GM19099 (cell line): ENCODE data around the gene PRPF18.

Source experiments
- POLR2A ChIP-seq: IDR thresholded peaks from 3 replicates; pipeline ENCODE4 v1.6.1; 2011; ENCODE audit warnings: low read depth; ENCODE audit not compliant: insufficient read length; ENCODE audit errors: extremely low read depth

Gene PRPF18

DNA sequence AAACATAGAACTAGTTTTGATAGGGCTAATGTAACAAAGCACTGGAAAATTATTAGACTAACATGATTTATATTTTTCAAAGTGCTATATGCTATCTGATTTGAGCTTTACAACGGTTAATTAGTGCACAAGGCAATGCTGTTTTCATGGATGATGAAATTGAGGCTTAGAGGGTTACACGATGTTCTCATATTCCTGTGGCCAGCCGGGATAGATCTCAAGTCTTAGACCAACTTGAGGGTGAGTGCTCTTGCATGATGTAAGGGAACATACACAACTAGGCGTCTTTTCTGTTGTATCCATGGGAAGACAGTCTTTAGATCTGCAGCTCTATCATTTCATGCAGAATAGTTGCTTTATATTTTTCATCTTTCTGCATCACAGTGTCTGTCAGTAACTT lies 4.1 kb downstream of the PRPF18 start:
- TF ChIP-seq POLR2A: no peak

DNA sequence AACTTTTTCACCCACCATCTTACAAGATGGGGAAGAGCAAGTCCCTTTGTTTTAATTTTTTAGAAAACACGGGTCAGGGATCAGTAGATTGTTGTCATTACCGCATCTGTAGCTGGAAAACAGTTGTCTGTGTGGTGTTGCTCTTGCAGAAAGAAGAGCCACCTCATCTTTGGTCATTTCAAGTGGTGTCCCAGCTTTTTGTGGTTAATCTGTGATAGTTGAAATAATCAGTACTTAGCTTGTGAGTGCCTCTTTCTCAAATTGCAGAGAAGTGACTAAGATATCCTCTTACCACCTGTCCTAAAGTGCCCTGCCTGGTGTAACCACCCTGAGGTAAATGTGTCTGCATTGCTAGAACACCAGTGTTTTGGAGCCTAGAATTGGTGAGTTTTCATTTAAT lies 5.5 kb downstream of the PRPF18 start:
- no peak for TF ChIP-seq POLR2A

DNA sequence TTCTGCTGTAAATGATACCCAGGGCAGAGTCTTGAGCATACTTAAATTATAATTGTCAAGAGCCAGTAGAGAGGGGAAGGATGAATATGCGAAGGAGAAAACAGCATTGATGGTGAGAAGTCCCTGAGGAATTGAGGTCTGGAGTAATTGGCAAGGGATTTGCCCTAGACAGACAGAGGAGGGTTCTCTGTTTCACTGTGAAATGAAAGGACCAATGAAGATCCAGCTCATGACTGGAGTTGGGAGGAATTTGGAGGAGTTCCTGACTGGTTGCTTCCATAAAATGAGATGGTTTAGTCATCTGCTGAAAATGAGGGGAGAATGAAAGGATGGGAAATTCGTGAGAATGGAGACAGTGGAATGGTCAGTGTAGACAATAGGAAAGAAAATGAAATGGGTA lies 6.8 kb downstream of the PRPF18 start:
- no peak for TF ChIP-seq POLR2A

GRCh38 chr10:13594641-13595040 lies 7.9 kb downstream of the PRPF18 start:
- TF ChIP-seq POLR2A: no peak

DNA sequence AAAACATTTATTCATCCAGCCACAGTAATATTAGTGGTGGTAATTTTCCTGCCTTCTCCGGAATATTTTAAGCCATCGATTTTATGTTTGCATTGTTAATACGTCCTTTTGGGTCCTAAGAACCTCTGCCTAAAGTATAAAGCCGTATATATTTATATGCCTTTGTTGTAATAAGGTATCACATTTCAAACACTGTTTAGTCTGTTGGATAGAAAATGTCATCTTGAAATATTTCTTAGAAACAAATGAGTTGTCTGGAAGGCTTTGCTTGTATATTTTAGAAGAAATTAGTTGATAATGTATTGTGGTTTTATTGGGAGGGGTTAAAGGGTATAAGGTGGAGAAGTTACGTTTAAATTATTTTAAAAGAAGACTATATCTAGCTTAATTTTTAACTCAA lies 11.1 kb downstream of the PRPF18 start:
- no peak for TF ChIP-seq POLR2A

DNA sequence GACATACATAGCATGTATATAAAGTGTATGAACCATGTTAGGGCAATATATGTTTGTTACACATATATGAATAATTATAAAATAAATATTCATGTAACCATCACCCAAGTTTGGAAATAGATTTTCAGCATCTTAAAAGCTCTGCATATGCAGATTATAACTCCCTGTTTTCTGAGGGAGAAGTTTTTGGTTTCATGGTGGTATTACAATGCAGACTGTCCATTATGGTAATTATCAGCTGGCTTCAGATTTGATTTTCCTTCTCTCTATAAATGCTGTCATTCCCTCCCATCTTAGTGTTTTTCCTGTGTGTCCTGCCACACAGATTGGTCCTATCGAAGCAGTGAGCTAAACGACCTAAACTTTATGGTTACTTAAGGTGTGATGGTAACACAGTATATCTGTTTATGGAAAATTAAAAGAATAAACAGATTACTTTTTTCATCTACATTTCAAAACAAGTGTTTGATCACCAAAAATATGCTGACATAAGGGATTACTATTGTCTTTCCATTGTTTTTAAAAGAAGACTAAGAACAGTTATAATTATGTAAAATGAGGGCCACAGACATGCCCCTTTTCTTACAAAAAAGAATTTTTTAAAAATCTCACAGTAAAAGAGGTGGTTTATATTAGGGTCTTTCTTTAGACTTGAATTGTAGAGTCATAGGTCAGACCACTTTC lies 17.7 kb downstream of the PRPF18 start:
- TF ChIP-seq POLR2A: no peak

DNA sequence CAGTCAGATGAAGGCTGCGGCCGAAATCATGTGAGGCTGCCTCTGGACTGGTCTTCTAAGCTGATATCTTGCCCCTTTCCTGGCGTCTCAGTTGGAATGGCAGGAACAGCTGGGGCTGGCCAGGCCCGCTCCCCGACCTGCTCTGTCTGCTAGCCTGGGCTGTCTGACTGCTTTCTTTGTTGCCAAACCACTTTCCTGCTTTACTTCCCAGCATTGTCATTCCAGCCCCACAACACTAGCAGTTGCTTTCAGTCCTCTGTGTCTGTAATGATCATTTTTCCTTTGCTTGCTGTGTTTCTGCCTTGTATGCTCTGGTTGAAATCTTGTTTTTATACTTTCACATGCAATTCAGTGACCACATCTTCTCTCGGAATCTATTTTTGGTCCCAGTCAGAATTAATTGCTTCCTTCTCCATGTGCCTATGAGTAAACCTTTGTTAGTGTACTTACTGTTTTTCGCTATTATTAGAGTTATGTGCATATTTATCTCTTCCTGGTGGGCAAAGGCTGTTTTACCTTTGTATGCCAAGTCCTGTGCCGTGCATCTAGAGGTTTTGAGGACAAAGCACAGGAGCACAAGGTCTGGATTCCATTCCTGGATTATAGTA lies 21.6 kb downstream of the PRPF18 start:
- TF ChIP-seq POLR2A: no peak

GRCh38 chr10:13612654-13613373 lies 26.0 kb downstream of the PRPF18 start:
- no peak for TF ChIP-seq POLR2A

DNA sequence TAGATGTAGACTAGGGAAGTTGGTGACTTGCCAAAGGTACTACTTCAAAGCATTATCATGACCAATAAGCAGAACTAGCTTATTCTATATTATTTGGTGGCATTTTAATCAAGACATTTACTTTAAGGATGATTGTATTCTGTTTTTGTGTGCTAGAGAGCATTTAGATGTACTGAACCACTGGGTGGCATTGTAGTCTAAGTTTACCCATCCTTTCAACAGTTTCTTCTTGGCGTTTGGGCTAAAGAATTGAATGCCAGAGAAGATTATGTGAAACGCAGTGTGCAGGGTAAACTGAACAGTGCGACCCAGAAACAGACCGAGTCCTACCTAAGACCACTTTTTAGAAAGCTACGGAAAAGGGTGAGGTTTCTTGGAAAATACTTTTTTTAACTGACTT lies 26.8 kb downstream of the PRPF18 start:
- TF ChIP-seq POLR2A: no peak

GRCh38 chr10:13614530-13615332 lies 28.0 kb downstream of the PRPF18 start:
- TF ChIP-seq POLR2A: no peak

DNA sequence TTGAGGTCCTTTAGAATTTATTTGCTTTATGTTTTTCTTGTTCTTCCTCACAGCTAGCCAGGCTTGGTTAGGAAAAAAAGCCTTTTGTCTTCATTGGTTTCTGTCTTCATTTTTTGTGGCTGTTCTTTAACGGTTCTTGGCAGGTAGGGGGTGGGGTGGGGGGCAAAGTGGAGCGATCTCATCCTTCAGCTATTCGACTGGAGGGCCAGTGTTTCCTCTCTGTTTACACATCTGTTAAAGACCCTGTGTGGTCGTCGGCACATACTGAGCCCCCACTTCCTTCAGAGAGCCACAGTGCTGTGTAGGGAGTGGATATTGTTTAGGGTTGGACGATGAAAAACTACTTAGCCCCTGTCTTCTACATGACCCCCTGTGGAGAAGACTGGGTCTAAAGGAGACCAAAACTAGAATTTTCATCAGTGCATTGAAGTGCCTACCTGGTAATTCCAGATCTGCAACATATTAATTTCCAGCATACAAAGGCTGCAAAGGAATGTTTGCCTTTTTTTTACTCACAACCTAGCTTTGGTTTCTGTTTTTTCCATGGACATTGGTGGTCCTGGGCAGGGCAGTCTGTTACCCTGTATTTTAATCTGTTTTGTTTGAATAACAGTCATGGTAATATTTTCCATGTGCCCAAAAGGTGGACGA lies 29.0 kb downstream of the PRPF18 start:
- TF ChIP-seq POLR2A: no peak

DNA sequence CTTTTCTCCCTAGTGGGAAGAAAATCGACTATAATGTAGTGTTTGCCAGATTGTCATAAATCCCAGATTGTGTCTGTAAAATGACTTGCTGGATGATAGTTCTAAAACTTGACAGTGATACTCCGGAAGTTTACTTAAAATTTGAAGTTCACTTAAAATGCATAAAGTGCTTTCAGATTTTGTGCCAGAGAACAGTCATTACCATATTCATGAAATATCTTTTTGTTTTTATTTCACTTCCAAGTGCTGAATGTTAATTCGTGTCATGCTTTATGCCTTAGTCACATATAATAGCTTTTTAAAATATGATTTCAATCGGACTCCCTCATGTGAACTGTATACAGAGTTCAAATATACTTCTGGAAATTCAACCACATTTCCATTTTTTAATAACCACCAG lies 30.4 kb downstream of the PRPF18 start:
- TF ChIP-seq POLR2A: no peak

DNA sequence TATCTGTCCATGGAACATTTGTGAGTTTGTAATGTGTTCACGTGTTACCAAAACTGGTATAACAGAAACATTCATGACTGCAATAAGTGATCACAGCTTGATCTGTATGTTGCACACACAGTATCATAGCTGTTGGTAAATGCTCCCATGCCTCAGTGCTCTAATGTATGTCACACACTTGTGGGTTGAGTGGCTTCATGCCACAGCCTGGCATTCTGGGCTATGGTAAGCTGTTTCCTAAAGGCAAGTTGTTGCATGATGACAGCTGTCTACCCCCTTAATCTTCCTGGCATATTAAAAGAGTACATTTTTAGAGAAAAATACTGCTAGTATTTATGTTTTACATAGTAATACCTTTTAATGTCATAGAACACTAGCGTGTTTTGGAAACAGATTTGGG lies 35.2 kb downstream of the PRPF18 start:
- TF ChIP-seq POLR2A: no peak

DNA sequence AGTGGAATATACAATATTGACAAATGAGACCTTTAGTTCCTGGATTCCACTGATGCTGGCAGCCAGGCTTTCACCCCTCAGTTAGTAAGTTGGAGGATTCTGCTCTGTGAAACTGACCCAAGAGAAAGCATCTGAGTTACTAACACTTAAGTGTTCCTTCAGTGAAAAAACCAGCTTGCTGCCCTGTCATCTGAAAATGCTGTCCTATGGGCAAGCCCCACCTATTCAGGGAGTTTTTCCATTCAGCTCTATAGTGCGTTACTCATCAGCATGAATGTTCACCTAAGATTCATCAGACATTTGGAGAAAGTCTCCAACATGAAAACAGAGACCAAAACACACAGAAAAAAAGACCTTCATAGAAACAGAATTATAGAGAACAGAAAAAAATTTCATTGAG lies 37.9 kb downstream of the PRPF18 start:
- no peak for TF ChIP-seq POLR2A

DNA sequence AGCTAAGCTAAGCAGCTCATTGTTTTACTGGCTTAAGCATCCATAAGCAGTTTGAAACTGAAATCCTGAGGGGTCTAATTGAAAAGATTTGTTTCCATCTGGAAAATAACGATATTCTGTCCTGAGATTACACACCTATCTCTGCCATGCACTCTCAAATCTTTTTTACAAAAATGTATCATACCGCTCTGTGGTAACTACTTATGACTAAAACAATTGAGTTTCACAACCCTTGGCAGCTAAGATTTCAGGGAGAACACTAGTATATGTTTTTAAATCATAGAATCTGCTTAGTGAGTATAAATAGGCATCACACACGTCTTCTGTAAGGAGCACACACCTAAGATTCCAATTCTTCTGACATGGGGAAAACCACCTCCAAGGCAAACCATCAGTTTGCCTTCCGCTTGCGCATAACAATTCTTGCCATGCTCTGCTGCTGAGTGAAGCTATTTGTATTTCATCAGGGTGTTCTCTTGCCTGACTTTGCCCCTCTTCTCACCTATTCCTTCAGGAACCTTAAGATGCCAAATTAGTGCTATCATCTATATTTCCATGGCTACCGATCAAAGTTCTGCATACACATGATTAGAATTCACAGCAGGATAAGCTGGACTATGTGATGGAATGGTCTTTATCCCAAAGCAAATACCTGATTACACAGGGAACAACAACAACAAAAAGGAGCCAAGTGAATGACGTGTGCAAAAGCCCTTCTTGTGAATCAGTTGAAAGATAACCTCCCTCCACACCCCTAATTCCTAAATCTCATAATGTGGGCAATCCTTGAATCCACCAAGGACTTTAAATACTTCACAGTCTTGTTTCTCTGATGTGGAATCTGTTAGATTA lies 40.9 kb downstream of the PRPF18 start:
- no peak for TF ChIP-seq POLR2A

GRCh38 chr10:13628661-13629060 lies 41.9 kb downstream of the PRPF18 start:
- TF ChIP-seq POLR2A: no peak
